Colon (tissue), 2 donors: Measurements from ENCODE around the gene CEP89.
"Not testable (repeated sequence)": the region's sequence is repeated elsewhere in the genome, so short reads cannot be mapped to it uniquely, and the experiment has no call there.

Experiments used
- FAIRE-seq: peaks from 2 replicates; lab custom pipeline; 2012; peaks lifted over from hg19 to GRCh38; lab: Jason Lieb, UNC
- donor health status: control.
- donor health status: control.

CEP89 gene

DNA sequence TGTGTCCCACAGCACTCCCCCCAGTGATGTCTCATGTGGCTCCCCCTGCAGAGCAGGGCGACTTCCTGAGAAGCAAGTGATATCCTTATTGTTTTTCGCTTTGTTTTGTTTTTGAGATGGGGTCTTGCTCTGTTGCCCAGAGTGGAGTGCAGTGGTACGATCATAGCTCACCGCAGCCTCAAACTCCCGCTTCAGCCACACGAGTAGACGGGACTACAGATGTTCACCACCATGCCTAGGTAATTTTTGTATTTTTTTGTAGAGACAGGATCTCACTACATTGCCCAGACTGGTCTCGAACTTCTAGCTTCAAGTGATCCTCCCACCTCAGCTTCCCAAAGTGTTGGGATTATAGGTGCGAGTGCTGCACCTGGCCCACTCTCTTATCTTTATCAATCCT, 5.0 kb downstream of the CEP89 start:
- FAIRE-seq: no peak

DNA sequence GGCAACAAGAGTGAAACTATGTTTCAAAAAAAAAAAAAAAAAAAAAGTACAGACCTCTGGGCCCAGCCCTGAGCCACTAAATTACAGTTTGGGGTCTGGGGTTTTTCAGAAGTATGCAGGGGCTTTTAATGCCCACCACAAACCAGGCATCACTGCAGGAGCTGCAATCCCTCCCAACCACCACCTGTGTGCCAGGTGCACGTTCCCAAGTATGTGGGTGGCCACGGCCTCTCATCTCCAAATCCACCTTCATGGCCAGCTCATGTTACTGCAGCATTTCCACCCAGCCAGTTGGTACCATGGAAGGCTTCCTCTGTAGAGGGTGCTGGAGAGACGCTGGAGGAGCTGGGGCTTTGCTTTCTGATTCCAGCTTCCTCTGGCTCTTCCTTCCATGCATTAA, 26.5 kb downstream of the CEP89 start:
- no peak for FAIRE-seq

DNA sequence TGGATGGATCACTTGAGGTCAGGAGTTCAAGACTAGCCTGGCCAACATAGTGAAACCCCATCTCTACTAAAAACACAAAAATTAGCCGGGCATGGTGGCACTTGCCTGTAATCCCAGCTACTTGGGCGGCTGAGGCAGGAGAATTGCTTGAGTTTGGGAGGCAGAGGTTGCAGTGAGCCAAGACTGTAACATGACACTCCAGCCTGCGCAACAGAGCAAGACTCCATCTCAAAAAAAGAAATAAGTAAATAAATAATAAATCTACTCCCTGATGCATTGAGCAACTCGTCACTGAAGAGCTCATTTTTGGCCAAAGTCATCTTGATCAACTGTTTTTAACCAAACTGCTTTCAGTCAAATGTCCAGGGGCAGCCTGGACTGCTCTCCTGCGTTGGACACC, 30.5 kb downstream of the CEP89 start:
- FAIRE-seq: not testable (repeated sequence)

DNA sequence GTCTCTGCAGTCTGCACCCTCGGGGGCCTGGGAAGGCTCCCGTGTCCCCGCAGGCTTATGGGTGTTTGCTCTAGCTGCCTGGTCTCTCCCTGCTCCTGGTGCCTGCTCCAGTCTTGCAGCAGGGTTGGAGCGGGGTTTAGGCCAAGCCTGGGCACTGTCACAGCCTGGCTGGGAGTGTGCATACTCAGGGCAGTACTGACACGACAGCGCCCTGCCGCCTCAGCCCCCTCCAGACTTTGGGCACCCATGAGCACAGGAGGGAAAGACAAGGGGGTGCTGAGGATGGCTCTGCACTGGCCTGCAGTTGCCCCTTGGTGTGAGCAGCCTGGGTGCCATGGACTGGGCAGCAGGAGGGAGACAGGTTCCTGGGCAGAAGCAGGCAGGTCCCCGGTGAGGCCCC, 35.7 kb downstream of the CEP89 start:
- no peak for FAIRE-seq

DNA sequence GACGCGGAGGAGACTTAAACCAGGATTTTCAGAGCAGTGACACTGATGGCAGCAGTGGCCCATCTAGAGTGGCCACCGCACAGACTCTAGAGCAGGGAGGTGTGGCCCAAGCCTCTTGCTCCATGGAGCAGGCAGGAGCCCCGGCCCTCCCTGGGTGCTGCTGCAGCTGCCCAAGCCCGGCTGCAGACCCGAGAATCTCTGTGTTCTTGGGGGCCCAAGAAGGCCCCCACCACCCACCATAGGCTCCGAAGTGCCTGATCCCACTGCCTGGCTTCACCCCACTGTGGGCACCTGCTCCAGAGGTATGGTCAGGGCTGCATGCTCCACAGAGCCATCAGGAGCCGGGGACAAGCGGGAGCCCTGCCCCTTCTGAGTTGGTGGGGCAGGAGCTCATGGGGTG, 36.1 kb downstream of the CEP89 start:
- no peak for FAIRE-seq

DNA sequence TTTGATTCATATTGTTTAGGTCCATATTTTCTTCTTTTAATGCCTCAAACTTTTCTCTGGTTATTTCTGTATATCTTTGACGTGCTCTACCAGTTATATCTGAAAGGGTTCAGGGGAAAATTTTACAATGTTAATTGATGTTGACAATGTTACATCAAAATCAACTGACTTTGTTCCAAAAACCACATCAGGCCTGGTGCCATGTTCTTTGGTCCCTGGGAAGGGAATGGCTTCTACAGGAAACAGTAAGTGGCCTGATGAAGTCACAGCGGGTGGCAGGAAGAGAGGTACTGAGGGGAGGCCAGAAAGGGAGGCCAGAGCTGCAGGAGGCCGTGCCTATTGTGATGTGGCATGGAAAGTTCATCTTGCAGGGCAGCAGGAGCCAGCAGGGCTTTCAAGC, 38.2 kb downstream of the CEP89 start:
- FAIRE-seq: no peak

DNA sequence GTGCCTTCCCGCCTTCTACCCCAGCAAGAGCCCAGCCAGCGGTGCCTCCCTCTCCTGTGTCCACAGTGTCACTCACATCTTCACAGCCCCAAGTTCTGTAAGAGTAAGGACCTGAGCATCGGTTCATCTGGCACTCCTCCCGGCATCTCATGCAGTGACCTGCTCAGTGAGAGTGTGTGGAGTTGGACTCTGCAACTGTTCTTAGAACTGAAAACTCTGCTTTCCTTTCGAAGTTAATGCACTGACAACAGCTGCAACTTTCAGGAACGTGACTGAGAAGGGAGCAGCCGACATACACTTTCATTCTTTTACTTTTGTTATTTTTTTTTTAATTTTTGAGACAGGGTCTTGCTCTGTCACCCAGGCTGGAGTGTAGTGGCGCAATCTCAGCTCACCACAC, 41.2 kb downstream of the CEP89 start:
- FAIRE-seq: no peak

DNA sequence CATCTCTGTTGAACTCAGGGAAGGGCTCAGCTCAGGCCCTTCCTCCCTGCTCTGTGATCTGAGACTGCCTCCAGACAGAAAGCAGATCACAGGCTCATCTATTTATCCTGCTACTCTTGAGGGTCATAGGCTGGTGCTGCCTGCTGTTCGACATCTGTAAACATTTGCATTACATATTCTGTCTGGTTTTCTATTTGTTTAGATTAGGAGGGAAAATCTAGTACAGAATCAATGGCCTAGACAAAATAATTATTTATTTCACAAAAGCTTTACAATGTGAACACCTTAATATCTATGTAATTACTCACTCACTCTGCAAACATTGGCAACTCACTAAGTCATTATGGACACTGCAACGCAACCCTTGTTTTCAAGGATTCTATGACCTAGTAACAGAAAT, 43.0 kb downstream of the CEP89 start:
- FAIRE-seq: no peak

DNA sequence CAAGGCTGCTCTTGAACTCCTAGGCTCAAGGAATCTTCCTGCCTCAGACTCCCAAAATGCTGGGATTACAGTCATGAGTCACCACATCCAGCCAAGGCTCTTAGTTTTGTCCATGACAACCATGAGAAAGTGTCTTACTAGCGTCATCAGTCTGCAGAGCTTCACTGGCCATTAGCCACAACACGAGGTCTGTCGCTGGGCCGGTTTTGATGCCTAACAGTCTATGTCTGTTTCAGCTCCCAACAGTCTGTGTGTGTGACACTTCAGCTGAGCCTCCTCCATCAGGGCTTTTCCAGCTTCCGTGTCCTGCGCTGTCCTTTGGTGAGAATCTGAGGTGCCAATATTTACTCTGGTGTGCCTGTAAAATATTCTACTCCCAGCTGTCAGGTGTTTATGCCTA, 47.6 kb downstream of the CEP89 start:
- no peak for FAIRE-seq

DNA sequence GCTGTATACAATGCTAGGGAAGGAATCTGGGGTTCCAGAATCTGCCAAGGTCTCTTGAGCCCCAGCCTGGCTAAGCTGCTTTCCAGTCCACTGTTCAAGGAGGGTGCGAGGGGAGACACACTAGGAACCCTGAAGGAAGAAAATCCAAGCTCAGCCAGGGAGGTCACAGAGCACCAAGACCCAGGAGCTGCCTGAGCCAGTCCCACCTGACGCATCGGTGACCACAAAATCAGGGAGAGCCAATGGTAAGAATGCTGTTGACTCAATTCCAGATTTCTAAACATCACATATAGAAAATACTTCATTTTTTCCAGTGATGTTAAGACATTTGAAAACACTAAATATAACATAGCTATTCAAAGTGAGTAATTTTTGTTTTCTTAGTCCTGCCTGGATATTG, 50.1 kb downstream of the CEP89 start:
- FAIRE-seq: no peak

DNA sequence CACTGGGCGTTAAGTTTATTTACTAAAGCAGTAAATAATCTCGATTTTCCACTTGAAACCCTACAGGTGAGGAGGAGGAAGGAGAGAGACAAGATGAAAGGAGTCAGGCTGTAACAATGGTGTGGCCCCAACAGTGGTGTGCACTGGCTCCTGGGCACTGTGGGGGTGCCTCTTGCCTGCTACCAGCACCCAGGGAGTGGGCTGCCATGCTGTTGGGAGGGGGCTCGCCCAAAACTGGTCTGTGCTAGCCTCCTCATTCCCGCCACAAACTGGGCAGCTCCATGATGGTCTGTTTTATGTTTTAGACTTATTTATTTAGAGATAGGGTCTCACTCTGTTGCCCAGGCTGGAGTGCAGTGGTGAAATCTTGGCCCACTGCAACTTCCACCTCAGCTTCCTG, 52.4 kb downstream of the CEP89 start:
- FAIRE-seq: no peak

DNA sequence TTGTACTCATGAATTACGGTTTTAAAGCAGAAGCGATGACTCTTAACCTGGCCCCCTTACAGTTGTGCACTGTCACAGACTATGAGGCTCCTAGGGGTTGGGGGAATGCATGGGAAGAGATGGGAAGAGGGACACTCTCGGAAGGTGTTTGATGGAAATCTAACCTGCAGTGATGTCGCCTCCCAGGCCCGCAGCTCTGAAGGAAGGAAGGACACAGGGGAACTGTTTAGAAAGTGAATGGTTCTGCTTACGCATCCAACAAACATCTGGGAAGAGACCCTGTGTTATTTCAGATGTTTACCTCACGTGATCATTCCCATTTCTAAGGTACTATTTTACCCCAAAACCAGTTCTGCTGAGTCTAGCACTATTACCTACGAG, 54.2 kb downstream of the CEP89 start:
- no peak for FAIRE-seq

DNA sequence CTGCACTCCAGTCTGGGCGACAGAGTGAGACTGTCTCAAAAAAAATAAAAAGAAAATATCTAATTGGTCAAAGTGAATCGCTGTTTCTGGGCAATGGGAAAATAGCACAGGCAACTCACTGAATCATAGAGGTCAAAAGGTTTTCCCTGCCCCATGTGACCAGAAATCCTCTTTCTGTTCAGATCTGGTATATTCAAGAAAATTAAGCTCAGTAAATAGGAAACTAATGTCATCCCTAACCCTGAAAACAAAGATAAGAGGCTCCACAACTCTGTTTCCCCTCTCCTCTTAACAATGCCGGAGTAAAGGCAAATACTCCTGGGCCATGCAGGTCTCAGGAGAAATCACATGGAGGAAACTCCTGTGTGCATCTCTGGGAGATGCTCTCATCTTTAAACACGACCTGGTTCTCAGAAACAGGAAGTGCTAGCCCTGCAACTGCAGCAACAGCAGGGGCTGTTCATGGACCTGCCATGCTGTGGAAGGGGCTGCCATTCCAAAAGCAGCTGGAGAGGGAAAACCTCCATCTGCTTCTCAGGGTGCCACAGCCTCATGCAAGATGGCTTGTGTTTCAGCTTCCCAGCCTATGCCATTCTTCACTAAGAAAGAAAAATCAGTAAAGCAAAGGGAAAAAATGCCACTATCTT, 54.7 kb downstream of the CEP89 start:
- no peak for FAIRE-seq

DNA sequence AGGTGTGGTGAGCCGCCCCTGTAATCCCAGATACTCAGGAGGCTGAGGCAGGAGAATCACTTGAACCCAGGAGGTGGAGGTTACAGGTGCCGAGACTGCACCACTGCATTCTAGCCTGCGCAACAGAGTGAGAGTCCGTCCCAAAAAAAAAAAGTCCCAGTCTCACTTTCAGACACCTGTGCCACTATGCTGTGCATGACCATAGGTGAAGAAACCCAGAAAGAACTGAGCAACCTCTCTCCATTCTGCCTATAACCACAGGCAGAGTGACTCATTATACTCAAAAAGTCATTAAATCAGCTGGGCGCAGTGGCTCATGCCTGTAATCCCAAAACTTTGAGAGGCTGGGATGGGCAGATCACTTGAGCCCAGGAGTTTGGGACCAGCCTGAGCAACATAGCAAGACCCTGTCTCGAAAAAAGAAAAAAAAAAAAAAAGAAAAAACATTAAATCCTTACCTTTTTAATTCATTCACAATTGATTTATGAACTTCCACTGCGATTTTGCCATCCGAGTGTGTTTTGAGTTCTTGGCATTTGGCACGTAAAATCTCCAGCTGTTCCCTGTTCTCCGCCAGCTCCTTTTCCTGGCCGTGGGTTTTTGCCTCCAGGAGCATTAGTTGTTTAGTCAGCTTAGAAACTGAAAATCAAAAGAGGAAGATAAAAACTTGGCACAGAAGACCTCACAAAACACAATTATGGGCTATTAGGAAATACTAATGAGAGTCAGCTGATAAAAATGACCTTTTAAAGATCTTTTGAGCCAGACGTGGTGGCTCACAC, 56.7 kb downstream of the CEP89 start:
- FAIRE-seq: no peak

DNA sequence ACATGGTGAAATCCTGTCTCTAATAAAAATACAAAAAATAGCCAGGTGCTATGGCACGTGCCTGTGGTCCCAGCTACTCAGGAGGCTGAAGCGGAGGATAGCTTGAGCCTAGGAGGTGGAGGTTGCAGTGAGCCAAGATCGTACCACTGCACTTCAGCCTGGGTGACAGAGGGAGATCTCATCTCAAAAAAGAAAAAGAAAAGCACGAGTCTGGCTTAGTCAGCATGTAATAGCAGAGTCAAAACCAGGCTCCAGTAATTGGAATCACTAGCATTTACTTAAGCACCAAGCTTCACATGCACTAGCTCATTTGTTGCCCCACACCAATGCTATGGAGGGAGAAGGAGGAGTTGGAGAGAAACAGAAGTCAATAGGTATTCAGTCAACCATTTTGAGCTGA, 60.3 kb downstream of the CEP89 start:
- FAIRE-seq: no peak

DNA sequence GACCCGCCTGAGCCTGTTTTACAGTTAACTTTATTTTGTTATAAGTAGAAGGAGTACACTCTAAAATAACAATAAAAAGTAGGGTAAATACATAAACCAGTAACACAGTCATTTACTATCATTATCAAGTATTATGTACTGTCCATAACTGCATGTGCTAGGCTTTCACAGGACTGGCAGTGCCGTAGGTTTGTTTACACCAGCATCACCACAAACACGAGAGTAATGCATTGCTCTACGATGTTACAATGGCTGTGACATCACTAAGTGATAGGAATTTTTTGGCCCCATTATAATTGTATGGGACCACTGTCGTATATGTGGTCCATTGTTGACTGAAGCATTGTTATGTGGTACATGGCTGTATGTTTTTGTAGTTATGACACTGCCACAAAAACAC, 60.9 kb downstream of the CEP89 start:
- no peak for FAIRE-seq

DNA sequence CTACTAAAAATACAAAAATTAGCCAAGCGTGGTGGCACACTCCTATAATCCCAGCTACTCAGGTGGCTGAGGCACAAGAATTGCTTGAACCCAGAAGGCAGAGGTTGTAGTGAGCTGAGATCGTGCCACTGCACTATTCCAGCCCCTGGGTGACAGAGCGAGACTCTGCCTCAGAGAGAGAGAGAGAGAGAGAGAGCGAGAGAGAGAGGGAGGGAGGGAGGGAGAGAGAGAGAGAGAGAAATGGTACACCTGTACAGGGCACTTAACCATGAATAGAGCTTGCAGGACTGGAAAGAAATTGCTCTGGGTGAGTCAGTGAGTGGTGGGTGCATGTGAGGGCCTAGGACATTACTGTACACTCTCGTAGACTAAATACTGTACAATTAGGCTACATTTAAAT, 61.7 kb downstream of the CEP89 start:
- FAIRE-seq: no peak

DNA sequence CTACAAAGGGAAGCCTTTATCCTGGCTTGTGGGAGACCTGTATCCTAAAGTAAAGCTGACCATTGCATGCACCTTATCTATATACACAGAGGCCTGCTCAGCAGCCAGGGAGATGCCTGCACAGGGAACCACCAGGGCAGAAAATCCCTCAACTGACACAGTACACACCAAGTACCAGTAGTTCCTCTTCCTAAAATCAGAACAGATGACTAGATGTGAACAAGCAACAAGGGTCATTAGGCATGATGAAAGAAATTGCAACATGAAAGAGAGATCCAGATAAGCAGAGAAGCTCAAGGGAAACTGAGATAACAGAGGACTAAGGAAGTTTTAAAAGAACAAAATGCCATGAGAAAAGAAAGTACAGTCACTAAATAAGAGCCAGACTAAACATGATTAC, 62.5 kb downstream of the CEP89 start:
- FAIRE-seq: no peak

DNA sequence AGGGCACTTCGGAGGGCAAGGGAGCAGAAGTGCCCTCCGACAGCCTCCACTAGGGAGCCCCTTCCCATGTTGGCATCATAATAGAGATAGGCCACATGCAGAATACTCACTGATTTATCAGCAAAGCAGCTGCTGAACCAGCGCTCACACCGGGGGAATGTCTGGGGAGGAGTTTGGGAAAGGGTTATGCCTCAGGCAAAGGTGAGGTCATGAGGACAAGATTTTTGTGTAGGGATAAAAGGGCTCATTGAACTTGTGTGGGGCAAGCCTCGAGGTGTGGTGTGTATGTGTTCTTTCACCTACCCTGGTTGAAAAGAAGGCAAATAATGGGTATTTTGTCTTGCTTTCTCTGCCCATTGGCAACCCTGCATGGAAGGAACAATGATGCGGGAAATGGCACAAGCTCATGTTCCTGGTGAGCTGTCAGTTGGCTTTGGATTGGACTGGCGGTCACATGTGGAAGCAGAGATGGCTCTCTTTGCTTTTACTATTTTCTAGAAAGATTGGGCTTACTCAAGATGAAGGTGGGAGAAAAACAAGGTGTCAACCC, 63.0 kb downstream of the CEP89 start:
- FAIRE-seq: no peak

DNA sequence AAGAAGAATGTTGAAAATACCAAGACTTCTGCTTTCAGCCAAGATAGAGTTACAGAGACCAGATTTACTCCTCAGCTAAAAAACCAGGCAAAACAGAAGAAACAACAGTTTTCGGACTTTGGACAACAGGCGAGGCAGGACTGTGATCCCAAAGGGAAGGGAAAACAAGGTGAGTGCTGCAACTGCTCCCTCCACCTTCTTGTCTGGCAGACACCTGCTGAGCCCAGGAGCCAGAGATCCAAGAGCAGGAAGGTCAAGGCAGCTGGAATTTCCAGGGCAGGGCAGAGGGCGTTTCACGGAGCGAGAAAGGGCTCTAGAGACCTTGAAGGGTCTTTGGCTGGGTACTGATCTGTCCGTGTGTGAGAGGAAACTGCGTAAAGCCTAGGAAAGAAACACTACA, 69.3 kb downstream of the CEP89 start:
- FAIRE-seq: no peak

DNA sequence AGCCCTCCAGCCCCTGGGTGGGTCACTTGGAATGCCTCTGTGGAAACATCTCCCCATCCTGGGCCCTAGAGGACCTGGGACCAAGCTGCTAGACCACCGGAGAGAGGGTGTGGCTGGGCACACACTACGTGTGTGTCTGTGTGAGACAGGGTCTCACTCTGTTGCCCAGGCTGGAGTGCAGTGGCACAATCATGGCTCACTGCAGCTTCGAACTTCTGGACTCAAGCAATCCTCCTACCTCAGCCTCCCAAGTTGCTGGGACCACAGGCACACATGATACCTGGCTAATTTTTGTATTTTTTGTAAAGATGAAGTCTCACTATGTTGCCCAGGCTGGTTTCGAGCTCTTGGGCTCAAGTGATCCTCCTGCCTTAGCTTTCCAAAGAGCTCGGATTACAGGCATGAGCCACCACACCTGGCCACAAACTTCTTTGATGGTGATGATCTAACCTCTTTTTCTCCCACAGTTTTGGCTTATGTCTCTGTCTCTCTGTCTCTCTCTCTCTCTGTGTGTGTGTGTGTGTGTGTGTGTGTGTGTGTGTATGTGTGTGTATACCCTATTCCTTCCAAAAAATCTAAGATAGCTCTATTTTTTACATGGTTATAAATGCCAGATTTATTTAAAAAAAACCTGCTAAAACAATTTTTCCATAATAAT, 70.1 kb downstream of the CEP89 start:
- FAIRE-seq: no peak

DNA sequence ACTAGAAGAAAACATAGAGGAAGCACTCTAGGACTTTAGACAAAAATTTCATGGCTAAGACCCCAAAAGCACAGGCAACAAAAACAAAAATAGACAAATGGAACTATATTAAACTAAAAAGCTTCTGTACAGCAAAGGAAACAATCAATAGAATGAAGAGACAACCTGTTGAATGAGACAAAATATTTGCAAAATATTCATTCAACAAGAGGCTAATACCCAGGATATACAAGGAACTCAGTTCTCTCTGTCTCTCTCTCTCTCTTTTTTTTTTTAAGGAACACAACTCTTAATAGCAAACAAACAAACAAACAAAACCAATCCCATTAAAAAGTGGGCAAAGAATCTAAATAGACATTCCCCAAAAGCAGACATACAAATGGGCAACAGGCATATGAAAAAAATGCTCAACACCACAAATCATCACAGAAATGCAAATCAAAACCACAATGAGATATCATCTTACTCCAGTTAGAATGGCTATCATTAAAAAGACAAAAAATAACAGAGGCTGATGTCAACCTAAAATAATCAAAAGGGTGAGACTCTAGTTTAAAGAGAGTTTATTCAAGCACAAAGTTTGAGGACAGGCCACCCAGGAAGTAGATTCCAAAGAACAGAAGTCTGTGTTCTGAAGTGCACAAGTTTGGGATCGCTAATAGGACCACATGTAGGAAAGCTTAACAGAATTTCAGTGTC, 75.1 kb downstream of the CEP89 start:
- FAIRE-seq: no peak

DNA sequence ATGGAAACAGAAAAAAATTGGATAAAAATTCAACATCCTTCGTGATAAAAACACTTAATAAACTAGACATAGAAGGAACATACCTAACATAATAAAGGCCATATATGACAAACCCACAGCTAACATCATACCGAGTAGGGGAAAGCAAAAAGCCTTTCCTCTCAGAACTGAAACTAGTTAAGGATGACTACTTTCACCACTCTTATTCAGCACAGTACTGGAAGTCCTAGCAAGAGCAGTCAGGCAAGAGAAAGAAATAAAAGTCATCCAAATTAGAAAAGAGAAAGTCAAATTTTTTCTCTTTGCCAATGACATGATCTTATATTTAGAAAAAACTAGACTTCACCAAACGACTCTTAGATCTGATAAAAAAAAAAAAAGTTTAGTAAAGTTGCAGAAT, 76.4 kb downstream of the CEP89 start:
- no peak for FAIRE-seq
